NOMO-1 treated with DMSO at 0.1 percent for 48 hours (cell line): ENCODE measurements around the gene HP1BP3.
"Not testable (repeated sequence)": the region's sequence is repeated elsewhere in the genome, so short reads cannot be mapped to it uniquely, and the experiment has no call there.

Experiments
- DNase-seq: peaks from one replicate; lab custom pipeline; 2025; ENCODE audit not compliant: unreplicated experiment; lab: John Stamatoyannopoulos, UW

The HP1BP3 gene, protein sequence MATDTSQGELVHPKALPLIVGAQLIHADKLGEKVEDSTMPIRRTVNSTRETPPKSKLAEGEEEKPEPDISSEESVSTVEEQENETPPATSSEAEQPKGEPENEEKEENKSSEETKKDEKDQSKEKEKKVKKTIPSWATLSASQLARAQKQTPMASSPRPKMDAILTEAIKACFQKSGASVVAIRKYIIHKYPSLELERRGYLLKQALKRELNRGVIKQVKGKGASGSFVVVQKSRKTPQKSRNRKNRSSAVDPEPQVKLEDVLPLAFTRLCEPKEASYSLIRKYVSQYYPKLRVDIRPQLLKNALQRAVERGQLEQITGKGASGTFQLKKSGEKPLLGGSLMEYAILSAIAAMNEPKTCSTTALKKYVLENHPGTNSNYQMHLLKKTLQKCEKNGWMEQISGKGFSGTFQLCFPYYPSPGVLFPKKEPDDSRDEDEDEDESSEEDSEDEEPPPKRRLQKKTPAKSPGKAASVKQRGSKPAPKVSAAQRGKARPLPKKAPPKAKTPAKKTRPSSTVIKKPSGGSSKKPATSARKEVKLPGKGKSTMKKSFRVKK

DNA sequence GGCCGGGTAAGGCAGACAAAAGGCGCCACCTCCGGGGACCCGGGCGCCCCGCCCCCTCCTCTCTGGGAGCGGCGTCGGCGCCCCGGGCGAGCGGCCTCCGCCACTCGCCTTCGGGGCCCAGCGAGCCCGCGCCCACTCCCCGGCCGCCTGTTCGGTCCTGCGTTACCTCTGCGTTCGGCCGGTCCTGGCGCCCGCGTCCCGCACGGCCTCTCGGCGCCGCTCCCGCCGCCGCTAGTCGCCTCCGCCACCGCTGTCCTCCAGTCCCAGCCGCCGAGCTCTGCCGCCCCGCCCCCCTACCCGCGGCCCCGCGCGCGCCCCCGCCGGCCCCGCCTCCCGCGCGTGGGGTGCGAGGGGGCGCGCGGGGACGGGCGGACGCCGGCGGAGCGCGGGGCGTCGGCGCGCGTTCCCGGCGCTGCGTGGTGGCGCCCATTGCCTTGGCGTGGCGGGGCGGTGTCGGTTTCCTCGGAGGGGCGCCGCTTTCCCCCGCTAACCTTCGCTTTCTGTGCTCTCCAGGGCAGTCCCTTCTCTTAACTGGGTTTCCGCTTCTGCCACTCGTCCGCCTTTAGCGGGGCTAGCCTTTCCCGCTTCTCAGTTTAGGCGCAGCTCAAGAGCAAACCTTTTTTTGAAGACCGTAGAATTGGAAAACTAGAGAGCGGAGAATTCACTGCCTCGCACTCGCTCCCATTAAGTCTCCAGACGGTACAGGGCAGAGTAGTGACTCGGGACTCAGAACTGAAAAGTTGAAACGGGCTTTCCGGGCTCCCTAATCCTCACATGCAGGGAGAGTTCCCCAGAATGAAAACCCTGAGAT lies at the start of gene HP1BP3:
Gene HP1BP3, minus strand, starts transcription at position 279 of the 811 bp plus-strand sequence. CDS start 6,867 bp downstream, outside the sequence.
- peak; percentile 63 for DNase-seq

DNA sequence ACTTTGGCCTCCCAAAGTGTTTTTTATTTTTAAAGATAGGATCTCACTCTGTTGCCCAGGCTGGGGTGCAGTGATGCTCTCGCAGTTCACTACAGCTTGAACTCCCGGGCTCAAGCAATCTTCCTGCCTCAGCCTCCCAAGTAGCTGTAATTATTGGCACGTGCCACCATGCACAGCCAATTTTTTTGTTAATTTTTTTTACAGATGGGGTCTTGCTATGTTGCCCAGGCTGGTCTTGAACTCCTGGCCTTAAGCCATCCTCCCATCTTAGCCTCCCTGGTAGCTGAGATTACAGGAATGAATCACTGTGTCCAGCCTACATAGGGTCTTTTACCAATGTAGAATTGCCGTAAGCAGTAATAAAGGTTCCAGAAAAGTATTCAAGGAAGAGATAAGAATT lies 49.1 kb upstream of the HP1BP3 start:
- DNase-seq = no peak

DNA sequence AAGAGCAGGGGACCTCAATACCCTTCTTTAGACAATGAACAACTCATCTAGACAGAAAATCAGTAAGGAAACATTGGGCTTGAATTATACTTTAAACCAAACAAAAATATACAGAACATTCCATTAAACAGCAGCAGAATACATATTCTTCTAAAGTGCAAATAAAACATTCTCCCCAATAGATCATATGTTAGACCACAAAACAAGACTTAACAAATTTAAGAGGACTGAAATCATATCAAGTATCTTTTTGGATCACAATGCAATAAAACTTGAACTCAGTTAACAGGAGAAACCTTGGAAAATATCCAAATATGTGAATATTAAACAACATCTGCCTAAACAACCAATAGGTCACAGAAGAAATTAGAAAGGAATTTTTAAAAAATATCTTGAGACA lies 47.7 kb upstream of the HP1BP3 start:
- DNase-seq = no peak

DNA sequence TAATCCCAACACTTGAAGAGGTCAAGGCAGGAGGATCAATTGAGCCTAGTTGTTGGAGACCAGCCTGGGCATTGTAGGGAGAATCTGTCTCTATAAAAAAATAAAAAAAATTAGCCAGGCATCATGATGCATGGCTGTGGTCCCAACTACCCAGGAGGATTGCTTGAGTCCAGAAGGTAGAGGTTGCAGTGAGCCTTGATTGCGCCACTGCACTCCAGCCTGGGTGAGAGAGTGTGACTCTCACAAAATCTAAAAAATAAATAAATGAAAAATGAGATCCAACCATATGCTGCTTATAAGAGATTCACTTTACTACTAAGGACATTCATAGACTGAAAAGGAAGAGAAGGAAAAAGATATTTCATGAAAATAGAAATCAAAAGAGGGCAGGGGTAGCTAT lies 47.1 kb upstream of the HP1BP3 start:
- no peak for DNase-seq

DNA sequence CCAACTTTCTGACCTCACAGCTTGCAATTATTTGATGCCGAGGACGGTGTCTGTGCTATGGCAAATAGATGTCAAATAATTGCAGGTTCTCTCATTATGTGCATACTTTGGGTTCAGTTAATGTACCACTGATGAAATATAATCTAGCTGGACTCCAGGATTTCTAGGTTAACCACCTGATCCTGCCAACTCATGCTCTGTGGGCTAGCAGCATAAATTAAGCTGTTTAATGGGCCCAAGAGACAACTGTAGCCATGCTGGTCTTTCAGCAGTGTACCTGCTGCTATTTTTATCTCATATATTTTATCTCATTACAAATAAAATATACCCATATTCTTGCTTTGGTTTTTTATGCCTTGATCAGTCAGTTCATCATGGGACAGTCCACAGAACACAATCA lies 43.3 kb upstream of the HP1BP3 start:
- no peak for DNase-seq

DNA sequence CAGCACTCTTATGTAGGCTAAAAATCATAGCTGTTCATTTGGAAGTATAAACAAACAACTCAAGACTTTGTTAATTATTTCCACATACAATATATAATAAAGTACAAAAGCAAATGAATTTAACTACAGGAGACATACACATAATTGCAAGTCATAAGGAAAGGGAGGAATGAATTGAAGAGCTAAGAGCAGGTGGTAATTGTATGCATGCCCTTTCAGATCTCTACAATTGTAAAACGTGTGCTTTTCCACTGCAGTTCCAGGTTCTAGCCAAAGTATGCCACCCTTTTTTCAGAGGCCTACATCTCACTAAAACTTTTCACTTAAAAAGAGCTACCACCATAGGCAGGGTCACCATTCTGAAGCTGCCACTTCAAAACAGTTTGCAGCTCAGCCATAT lies 42.8 kb upstream of the HP1BP3 start:
- DNase-seq = no peak

DNA sequence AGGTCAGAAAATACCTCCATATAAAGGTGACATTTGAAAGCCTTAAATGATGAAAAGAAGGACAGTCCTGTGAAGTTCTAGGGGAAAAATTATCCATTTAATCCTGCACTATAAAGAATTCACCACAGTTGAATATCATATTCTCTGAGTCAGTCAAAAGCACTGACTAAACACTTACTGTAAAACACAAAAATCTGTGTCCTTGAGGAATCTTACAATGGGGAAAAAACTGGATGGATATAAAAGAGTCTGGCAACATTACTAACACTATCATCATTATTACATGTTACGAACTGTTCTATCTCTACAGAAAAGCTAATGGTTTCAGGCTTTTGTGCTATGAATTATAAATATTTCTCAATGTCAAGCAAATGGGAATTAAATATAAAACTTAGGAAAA lies 42.4 kb upstream of the HP1BP3 start:
- no peak for DNase-seq

DNA sequence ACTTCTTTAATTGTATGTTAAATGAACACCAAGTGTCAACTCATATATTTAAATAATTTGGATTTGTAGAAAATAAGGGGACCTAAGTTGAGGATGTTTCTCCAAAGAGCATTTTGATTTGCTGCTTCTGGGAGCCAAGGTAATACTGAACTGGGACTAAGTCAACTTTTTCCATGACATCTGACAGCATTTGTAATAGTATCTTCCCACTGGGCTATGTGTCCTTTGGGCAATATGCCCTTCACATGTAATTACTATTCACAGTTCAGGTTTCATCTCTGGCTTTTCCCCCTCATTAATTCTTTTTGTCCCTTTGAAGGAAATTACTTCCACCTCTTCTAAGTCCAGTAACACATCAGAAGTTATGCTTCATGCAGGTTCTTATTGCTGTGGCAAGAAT lies 36.7 kb upstream of the HP1BP3 start:
- DNase-seq = no peak

DNA sequence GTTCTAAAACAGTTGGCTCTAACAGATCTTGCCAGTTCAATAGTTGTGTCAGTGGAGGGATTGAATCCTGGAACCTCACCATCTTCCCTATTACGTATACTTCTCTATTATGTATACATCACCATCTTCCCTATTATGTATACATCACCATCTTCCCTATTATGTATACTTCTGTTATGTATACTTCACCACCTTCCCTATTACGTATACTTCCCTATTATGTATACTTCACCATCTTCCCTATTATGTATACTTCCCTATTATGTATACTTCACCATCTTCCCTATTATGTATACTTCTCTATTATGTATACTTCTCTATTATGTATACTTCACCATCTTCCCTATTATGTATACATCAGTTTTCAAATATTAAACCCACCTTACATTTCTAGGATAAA lies 34.4 kb upstream of the HP1BP3 start:
- DNase-seq = peak; percentile 5

DNA sequence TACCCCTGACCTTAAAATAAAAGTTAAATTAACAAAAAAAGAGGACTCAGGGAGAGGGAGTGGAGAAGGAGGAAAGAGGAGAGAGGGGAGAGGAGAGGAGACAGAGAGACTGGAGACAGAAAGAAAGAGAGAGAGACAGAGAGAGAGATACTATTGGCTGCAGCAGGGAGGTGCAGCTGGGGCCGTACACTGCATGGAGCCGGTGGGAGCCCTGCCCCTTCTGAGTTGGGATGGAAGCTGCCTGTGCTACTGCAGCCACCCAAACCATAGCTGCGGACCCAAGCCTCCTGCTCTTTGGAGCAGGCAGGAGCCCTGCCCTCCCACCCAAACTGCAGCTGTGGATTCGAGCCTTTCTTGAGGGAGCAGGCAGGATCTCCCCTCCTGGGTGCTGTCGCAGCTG lies 32.7 kb upstream of the HP1BP3 start:
- DNase-seq = no peak

DNA sequence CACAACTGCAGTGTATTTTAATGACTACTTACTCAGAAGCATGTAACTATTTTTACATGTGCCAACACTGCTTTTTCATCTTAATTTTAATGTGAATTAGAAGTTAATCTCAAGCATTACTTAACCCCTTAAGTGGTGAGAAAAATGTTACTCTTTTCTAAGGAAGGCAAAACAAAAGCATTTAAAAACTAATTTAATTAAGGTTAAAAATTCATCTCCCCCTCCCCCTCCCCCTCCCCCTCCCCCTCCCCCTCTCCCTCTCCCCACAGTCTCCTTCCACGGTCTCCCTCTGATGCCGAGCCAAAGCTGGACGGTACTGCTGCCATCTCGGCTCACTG lies 27.4 kb upstream of the HP1BP3 start:
- no peak for DNase-seq

DNA sequence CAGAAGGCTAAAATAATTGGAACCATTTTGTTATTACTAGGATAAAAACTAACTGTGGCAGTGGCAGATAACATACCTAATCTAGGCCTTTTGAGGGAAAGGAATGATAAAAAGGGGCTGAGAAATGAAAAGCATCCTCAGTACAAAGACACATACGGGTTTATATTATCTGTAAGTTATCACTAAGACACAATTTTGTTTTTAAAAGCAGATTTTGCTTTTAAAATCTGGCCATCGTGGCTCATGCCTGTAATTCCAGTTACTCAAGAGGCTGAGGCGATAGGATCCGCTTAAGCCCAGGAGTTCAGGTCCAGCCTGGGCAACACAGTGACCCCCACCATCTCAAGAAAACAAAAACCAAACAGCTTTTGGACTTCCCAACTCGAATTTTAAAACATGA lies 24.8 kb upstream of the HP1BP3 start:
- no peak for DNase-seq

DNA sequence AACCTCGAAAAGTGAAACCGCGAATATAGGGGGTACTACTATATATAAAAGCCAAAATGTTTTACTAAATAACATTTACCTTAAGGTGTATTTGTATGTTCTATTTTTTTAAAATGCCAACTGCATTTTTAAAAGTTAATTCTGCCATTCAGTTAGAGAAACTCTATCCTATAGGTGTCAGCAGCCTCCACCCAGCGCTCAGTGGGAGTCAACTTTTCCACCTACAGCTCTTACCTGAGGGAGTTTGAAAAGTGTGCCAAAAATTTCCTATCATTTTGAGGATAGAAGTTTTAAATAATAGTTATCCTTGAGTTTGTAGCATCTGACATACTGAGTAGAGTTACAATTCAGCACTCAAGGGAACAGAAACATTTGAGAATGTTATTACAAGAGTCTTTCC lies 6.1 kb upstream of the HP1BP3 start:
- no peak for DNase-seq

DNA sequence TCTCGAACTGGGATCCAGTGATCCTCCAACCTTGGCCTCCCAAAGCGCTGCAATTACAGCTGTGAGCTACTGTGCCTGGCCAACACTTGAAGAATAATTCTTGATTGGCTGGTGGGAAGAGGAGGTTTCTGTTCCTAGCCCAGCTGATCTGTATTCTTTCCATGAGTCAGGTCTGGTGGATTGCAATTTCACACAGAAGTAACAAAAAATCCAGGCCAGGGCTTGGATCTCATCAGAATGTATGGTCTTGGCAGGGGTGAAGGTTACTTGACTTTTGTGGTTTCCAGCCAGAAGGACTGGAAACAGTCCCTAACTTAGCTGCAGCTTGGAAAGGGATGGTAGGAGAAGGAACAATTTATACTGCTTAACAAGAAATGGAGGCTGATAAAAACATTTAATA lies 5.1 kb upstream of the HP1BP3 start:
- no peak for DNase-seq

DNA sequence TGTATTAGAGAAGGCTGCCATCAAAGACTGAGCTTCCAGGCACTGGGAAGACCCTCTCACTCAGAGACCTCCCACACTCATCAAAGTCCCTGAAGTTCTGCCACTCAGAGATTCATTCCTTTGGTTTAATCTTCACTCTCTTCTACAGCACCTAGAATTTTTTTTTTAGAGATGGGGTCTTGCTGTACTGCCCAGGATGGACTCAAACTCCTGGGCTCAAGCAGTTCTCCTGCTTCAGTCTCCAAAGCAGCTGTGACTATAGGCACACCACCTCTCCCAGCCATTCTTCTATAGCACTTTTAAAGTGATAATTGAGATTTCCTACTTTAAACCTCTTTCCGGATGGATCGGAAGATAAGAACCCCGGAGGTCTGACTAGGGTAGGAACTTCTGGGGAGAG lies 3.7 kb upstream of the HP1BP3 start:
- DNase-seq = no peak

DNA sequence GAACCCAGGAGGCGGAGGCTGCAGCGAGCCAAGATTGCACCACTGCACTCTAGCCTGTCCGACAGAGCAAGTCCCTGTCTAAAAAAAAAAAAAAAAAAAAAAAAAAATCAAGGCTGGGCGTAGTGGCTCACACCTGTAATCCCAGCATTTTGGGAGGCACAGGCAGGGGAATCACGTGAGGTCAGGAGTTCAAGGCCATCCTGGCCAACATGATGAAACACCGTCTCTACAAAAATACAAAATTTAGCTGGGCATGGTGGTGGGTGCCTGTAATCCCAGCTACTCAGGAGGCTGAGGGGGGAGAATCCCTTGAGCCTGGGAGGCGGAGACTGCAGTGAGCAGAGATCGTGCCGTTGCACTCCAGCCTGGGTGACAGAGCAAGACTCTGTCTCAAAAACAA lies 2.5 kb upstream of the HP1BP3 start:
- not testable (repeated sequence) for DNase-seq

DNA sequence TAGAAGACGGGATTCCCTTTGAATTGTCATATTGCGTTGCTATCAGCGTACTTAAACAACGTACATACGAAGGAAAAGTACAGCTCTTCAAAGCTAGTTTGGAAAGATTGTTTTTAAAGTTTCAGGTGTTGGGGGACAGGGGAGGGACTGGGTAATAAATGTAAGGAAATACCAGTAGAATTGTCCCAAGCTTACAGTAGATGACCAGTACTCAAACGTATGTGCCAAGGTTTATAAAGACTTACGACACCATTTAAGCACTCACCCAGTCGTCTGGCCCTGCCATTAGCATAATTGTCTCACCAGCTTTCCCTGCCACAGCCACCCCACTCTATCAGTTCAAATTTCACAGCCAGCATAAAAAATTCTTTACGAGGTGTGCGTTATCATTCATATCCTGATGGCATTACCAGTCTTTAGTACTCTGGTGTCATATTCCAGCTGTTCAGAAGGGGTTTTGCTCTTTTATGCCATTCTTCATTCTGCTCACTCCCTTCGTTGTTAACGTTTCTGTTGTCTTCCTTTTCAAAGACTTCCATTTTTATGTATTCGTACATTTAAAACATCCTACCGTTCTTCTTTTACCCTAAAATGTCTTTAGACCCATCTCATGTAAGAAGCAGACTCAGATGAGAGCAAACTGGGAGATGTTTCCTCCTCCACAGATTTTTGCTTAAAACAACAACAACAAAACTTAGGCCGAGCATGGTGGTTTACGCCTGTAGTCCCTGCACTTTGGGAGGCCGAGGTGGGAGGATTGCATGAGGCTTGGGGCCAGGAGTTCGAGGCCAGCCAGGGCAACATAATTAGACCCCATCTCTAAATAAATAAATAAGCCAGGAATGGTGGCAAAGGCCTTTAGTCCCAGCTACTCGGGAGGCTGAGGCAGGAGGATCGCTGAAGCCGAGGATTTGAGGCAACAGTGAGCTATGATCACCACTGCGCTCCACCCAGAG lies 1.0 kb upstream of the HP1BP3 start:
- peak; percentile 73 for DNase-seq

DNA sequence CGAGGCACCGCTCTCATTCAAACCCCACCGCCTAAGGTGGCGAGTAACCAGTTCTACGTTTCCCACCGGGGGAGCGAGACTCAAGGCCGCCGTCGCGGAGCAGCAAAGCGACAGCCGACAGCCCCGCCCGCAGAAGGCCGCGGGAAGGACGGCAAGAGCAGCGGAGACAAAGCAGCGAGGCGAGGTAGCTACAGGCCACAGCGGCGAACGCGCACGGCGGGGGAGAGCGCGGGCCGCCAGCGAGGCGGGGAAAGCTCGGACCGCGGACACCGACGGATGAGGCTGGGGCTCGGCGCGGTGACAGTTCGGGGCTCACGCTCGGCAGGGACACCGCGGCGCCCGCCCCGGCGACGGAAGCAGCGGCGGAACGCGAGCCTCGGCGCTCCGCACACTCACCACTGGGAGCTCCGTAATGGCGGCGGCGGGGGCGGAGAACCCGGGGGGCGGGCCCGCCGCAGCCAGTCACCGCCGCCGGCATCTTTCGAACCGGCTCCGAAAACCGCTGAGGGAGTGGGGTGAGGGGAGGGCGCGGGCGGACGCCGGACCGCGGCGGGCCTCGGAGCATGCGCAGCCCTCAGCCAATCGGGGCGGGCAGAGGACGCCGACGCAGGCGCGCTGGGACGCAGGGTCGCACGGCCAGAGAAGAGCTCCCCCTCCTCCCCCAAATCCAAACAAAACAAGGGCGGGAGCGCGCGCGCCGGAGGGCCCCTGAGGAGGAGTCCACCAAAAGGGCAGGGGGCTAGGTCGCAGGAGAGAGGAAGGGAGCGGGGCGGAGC lies 666 bp downstream of the HP1BP3 start:
- DNase-seq = peak; percentile 93

DNA sequence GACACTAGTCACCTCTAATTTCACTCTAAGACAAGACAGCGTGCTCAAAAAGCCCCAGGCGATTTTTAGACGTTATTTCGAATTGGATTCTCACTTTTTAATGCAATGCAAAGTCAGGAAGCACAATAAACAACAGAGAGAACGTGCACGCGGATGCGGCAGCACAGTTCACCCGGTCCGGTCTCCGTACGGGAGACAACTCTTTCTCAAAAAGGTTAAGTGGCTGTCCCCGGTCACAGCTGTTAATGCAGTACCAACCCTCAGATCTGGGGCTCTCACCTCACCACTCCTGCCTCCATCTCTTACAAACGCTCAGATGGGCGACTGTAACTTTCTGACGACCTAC lies 1.2 kb downstream of the HP1BP3 start:
- DNase-seq = peak; percentile 37

DNA sequence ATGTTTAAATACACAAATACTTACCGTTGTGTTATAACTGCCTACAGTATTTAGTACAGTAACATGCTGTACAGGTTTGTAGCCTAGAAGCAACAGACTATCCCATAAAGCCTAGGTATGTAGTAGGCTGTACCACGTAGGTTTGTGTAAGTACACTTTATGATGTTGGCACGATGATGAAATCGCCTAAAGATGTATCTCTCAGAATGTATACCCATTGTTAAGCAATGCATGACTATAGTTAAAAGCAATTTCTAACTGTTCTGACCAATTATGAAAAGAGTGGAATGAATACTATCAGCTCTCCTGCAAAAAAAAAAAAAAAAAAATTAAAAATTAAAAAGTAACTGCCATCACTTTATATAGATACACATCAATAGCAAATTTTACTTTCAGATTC lies 11.4 kb downstream of the HP1BP3 start:
- no peak for DNase-seq
